ENCODE results near the gene RBM5. TPM values are rescaled to one million over a fixed set of nuclear protein-coding genes. Genes with fewer than 3 reads are reported as not detected.

The RBM5 gene
- total RNA-seq, 1 experiment from 2014 or later = 126 TPM

GRCh38 chr3:50167069-50167840 is 78.5 kb downstream of the RBM5 start:
- BruUV-seq (replicated peaks) = no TSS peak
- Mint-ChIP-seq H3K36me3 (ENCODE audit: insufficient read depth, unreplicated experiment) (no peaks in the 10 kb centered on the region), H3K4me3 (ENCODE audit: low read depth, unreplicated experiment) (no peak overlapping the region), H3K4me1 (ENCODE audit: low read depth, unreplicated experiment) (no peaks in the 10 kb centered on the region), H3K9me3 (ENCODE audit: low read depth, unreplicated experiment) (no peaks in the 10 kb centered on the region), H3K27ac (ENCODE audit: unreplicated experiment) (no peak overlapping the region), H3K27me3 (ENCODE audit: unreplicated experiment) (no peaks in the 10 kb centered on the region)
- DNase-seq = no peak
- intact Hi-C loops (cut with micrococcal nuclease; ENCODE audit: unreplicated experiment) = no loop called here
- TF ChIP-seq CTCF (IDR thresholded peaks at IDR 0.05; ENCODE audit: unreplicated experiment) = no peak
- CTCF ChIA-PET = no interaction called here

- no peaks in the 10 kb centered on the region for H3K9me3 Mint-ChIP-seq (ENCODE audit: low read depth, unreplicated experiment)
- CTCF ChIA-PET = no interaction called here
- no peak for TF ChIP-seq CTCF (IDR thresholded peaks at IDR 0.05; ENCODE audit: unreplicated experiment)
- no peak overlapping the region for H3K27ac Mint-ChIP-seq (ENCODE audit: unreplicated experiment)
- intact Hi-C loops (cut with micrococcal nuclease; ENCODE audit: unreplicated experiment) = no loop called here
- DNase-seq = no peak
- no peaks in the 10 kb centered on the region for H3K27me3 Mint-ChIP-seq (ENCODE audit: unreplicated experiment)
- H3K4me1 Mint-ChIP-seq (ENCODE audit: low read depth, unreplicated experiment) = no peaks in the 10 kb centered on the region
- no TSS peak for BruUV-seq (replicated peaks)
- H3K4me3 Mint-ChIP-seq (ENCODE audit: low read depth, unreplicated experiment) = no peak overlapping the region
- H3K36me3 Mint-ChIP-seq (ENCODE audit: insufficient read depth, unreplicated experiment) = no peaks in the 10 kb centered on the region
Measured at GRCh38 chr3:50167841-50168209, 79.1 kb downstream of the RBM5 start.

GRCh38 chr3:50168388-50168787 is 79.7 kb downstream of the RBM5 start:
- Mint-ChIP-seq H3K4me1 (ENCODE audit: low read depth, unreplicated experiment) (no peaks in the 10 kb centered on the region), H3K4me3 (ENCODE audit: low read depth, unreplicated experiment) (no peak overlapping the region), H3K9me3 (ENCODE audit: low read depth, unreplicated experiment) (no peaks in the 10 kb centered on the region), H3K27me3 (ENCODE audit: unreplicated experiment) (no peaks in the 10 kb centered on the region), H3K27ac (ENCODE audit: unreplicated experiment) (no peak overlapping the region), H3K36me3 (ENCODE audit: insufficient read depth, unreplicated experiment) (no peaks in the 10 kb centered on the region)
- no peak for TF ChIP-seq CTCF (IDR thresholded peaks at IDR 0.05; ENCODE audit: unreplicated experiment)
- BruUV-seq (replicated peaks) = no TSS peak
- intact Hi-C loops (cut with micrococcal nuclease; ENCODE audit: unreplicated experiment) = no loop called here
- CTCF ChIA-PET = no interaction called here
- DNase-seq = no peak

Other genes starting within 250 kb of the RBM5 start
- gene TRAIP, start 232.4 kb upstream of the RBM5 start, total RNA-seq (2022) = 28.2 and 29.7 TPM in 2 replicates
- gene CAMKV, start 219.0 kb upstream of the RBM5 start, total RNA-seq (2022) = 0.38 and 0.83 TPM in 2 replicates
- 169 and 218 TPM in 2 replicates for gene MST1R, start 185.0 kb upstream of the RBM5 start, total RNA-seq (2022)
- 8.4 and 10.6 TPM in 2 replicates for gene MON1A, start 159.1 kb upstream of the RBM5 start, total RNA-seq (2022)
- 69.6 and 72.1 TPM in 2 replicates for gene RBM6, start 148.8 kb upstream of the RBM5 start, total RNA-seq (2022)
- 1.6 and 1.7 TPM in 2 replicates for gene SEMA3F, start 66.4 kb downstream of the RBM5 start, total RNA-seq (2022)
- not detected in 2 replicates for gene GNAT1, start 102.7 kb downstream of the RBM5 start, total RNA-seq (2022)
- not detected in 2 replicates for gene SLC38A3, start 116.4 kb downstream of the RBM5 start, total RNA-seq (2022)
- 92.5 and 102 TPM in 2 replicates for gene GNAI2, start 147.3 kb downstream of the RBM5 start, total RNA-seq (2022)
- gene SEMA3B, start 180.2 kb downstream of the RBM5 start, total RNA-seq (2022) = 20.3 and 25.7 TPM in 2 replicates
- gene LSMEM2, start 190.2 kb downstream of the RBM5 start, total RNA-seq (2022) = 0.32 TPM in 1 of 2 replicates, not detected in the other
- gene IFRD2, start 203.5 kb downstream of the RBM5 start, total RNA-seq (2022) = 121 TPM in 2 replicates
- gene HYAL3, start 210.5 kb downstream of the RBM5 start, total RNA-seq (2022) = 4.3 and 5.5 TPM in 2 replicates
- 11.6 and 15.0 TPM in 2 replicates for gene NAA80, start 210.5 kb downstream of the RBM5 start, total RNA-seq (2022)
- gene HYAL1, start 214.7 kb downstream of the RBM5 start, total RNA-seq (2022) = 1.3 and 1.5 TPM in 2 replicates
- gene HYAL2, start 233.8 kb downstream of the RBM5 start, total RNA-seq (2022) = 35.7 and 36.9 TPM in 2 replicates
- gene TUSC2, start 239.3 kb downstream of the RBM5 start, total RNA-seq (2022) = 29.2 and 31.2 TPM in 2 replicates